CD4-positive, alpha-beta memory T cell (primary cell): ENCODE measurements around the gene WNT3A. TPM values are rescaled to one million over a fixed set of nuclear protein-coding genes. Genes with fewer than 3 reads are reported as not detected.

ENCODE experiments used
- CTCF ChIA-PET: fragments of 350-600 bp; sonication (Branson Sonifier 250); formaldehyde crosslinking; loops from one replicate; lab custom pipeline; 2021; ENCODE audit warnings: inconsistent platforms; ENCODE audit not compliant: partially characterized antibody; lab: Charles Lee
- POLR2A ChIA-PET: fragments of 350-600 bp; sonication (Branson Sonifier 250); formaldehyde crosslinking; loops from one replicate; lab custom pipeline; 2021; ENCODE audit not compliant: partially characterized antibody; lab: Charles Lee
- DNase-seq, 5 donors: peaks; one replicate each; pipeline versions ENCODE4 v3.0.0 to v3.0.0-alpha.2; 2020 to 2022; ENCODE audit warnings: mixed read lengths in 1 of 5
- H3K27ac ChIP-seq: one replicate; pipeline ENCODE4 v1.7.0; 2013; ENCODE audit warnings: low read depth, low read length
- H3K27me3 ChIP-seq: 2 replicates; pipeline ENCODE4 v1.7.0; 2013; ENCODE audit warnings: mild to moderate bottlenecking, low read length, moderate library complexity; ENCODE audit not compliant: insufficient read depth
- H3K36me3 ChIP-seq: 2 replicates; pipeline ENCODE4 v1.7.0; 2013; ENCODE audit warnings: mild to moderate bottlenecking, low read length, moderate library complexity; ENCODE audit not compliant: insufficient read depth
- H3K4me1 ChIP-seq: 2 replicates; pipeline ENCODE4 v1.7.0; 2013; ENCODE audit warnings: mild to moderate bottlenecking, low read length, moderate library complexity; ENCODE audit not compliant: insufficient read depth
- H3K4me3 ChIP-seq, 2 donors: one replicate each; pipeline ENCODE4 v1.7.0; 2013; ENCODE audit warnings: low read length in 2 of 2, mild to moderate bottlenecking in 1 of 2
- H3K9me3 ChIP-seq, 2 donors: one replicate each; pipeline ENCODE4 v1.7.0; 2013; ENCODE audit warnings: low read length in 2 of 2, control low read depth in 1 of 2; ENCODE audit not compliant: control insufficient read depth in 1 of 2
- H3K27ac Mint-ChIP-seq, 7 donors: one replicate each; pipeline ENCODE4 v1.8.0; 2020 to 2021; ENCODE audit warnings: mixed read lengths in 7 of 7, mild to moderate bottlenecking in 6 of 7, inconsistent platforms in 3 of 7, moderate library complexity in 3 of 7
- H3K27me3 Mint-ChIP-seq, 2 donors: one replicate each; pipeline ENCODE4 v1.8.0; 2020 to 2021; ENCODE audit warnings: mixed read lengths in 2 of 2
- H3K36me3 Mint-ChIP-seq, 2 donors: one replicate each; pipeline ENCODE4 v1.8.0; 2020 to 2021; ENCODE audit warnings: mixed read lengths in 2 of 2, inconsistent platforms in 1 of 2, mild to moderate bottlenecking in 1 of 2
- H3K4me1 Mint-ChIP-seq, 4 donors: one replicate each; pipeline ENCODE4 v1.8.0; 2020 to 2021; ENCODE audit warnings: mixed read lengths in 4 of 4, mild to moderate bottlenecking in 1 of 4
- H3K4me3 Mint-ChIP-seq, 8 donors: one replicate each; pipeline ENCODE4 v1.8.0; 2020 to 2021; ENCODE audit warnings: mixed read lengths in 8 of 8, mild to moderate bottlenecking in 7 of 8, moderate library complexity in 6 of 8, inconsistent platforms in 3 of 8
- H3K9me3 Mint-ChIP-seq, 8 donors: one replicate each; pipeline ENCODE4 v1.8.0; 2020 to 2021; ENCODE audit warnings: mixed read lengths in 8 of 8, mild to moderate bottlenecking in 5 of 8, inconsistent platforms in 3 of 8, moderate library complexity in 1 of 8
- intact Hi-C: fragments of 100-400 bp; cut with micrococcal nuclease; formaldehyde crosslinking; loops from one replicate; pipeline ENCODE4 v1.15.1; 2023
- polyA plus RNA-seq, 2 donors: library from polyadenylated mRNA; unstranded; fragments of 300-500 nt; fragmentation: Illumina TruSeq; gene quantifications; one replicate each; pipeline ENCODE4 v1.2.3, GENCODE V29; 2021
- total RNA-seq, 2 experiments: library from RNA; stranded (reverse); gene quantifications; one replicate each; pipeline ENCODE4 v1.2.3, GENCODE V29; 2021

Gene WNT3A
- total and polyA plus RNA-seq, 4 experiments from 2014 or later: not detected

- peaks cover 0 to 1% (median 0%) of the 10 kb centered on the region in 8 donors for H3K9me3 Mint-ChIP-seq
- CTCF ChIA-PET: no interaction called here
- H3K4me1 ChIP-seq: no peaks in the 10 kb centered on the region
Observed at GRCh38 chr1:228043281-228043848, 36.6 kb downstream of the WNT3A start.

GRCh38 chr1:228044961-228045360 is 38.2 kb downstream of the WNT3A start:
- no peak overlapping the region for H3K27ac Mint-ChIP-seq
- DNase-seq: no peak
- intact Hi-C loops: no loop called here
- Histone ChIP-seq H3K9me3 (no peaks in the 10 kb centered on the region), H3K4me3 (no peak overlapping the region), H3K27ac (no peak overlapping the region), H3K27me3 (peaks cover under 1% of the 10 kb centered on the region), H3K36me3 (no peaks in the 10 kb centered on the region), H3K4me1 (no peaks in the 10 kb centered on the region)
- ChIA-PET POLR2A (no interaction called here), CTCF (no interaction called here)
- H3K4me3 Mint-ChIP-seq: no peak overlapping the region
- peaks cover 0 to 2% (median 0%) of the 10 kb centered on the region in 4 donors for H3K4me1 Mint-ChIP-seq
- H3K9me3 Mint-ChIP-seq: no peaks in the 10 kb centered on the region
- peaks cover 6 to 11% of the 10 kb centered on the region in 2 donors for H3K27me3 Mint-ChIP-seq
- H3K36me3 Mint-ChIP-seq: no peaks in the 10 kb centered on the region

More at GRCh38 chr1:228043281-228043848, 36.6 kb downstream of the WNT3A start:
- POLR2A ChIA-PET: no interaction called here
- intact Hi-C loops: no loop called here
- Histone ChIP-seq H3K27ac (no peak overlapping the region), H3K36me3 (no peaks in the 10 kb centered on the region), H3K27me3 (peaks cover 14% of the 10 kb centered on the region), H3K9me3 (no peaks in the 10 kb centered on the region), H3K4me3 (no peak overlapping the region)
- Mint-ChIP-seq H3K4me3 (no peak overlapping the region), H3K27me3 (peaks cover 8 to 13% of the 10 kb centered on the region in 2 donors), H3K36me3 (no peaks in the 10 kb centered on the region), H3K27ac (no peak overlapping the region), H3K4me1 (peaks cover 0 to 2% (median 0%) of the 10 kb centered on the region in 4 donors)
- no peak for DNase-seq

- Mint-ChIP-seq H3K4me1 (peaks cover 0 to 2% (median 0%) of the 10 kb centered on the region in 4 donors), H3K27me3 (peaks cover 2 to 12% of the 10 kb centered on the region in 2 donors), H3K36me3 (peaks cover 0 to 3% of the 10 kb centered on the region in 2 donors), H3K27ac (no peak overlapping the region), H3K9me3 (no peaks in the 10 kb centered on the region), H3K4me3 (no peak overlapping the region)
- Histone ChIP-seq H3K27ac (no peak overlapping the region), H3K4me3 (no peak overlapping the region), H3K36me3 (no peaks in the 10 kb centered on the region), H3K9me3 (no peaks in the 10 kb centered on the region), H3K27me3 (no peaks in the 10 kb centered on the region), H3K4me1 (no peaks in the 10 kb centered on the region)
- POLR2A ChIA-PET: no interaction called here
- CTCF ChIA-PET: no interaction called here
- DNase-seq: no peak
- intact Hi-C loops: no loop called here
Observed at GRCh38 chr1:228045405-228045804, 38.6 kb downstream of the WNT3A start.

GRCh38 chr1:228045871-228046270 is 39.1 kb downstream of the WNT3A start:
- H3K4me3 ChIP-seq: no peak overlapping the region
- H3K9me3 Mint-ChIP-seq: no peaks in the 10 kb centered on the region
- POLR2A ChIA-PET: no interaction called here

GRCh38 chr1:228046421-228047182 is 39.8 kb downstream of the WNT3A start:
- ChIA-PET CTCF (no interaction called here), POLR2A (no interaction called here)
- H3K9me3 Mint-ChIP-seq: no peaks in the 10 kb centered on the region
- Histone ChIP-seq H3K27me3 (no peaks in the 10 kb centered on the region), H3K4me1 (no peaks in the 10 kb centered on the region), H3K4me3 (no peak overlapping the region), H3K9me3 (no peaks in the 10 kb centered on the region), H3K36me3 (no peaks in the 10 kb centered on the region), H3K27ac (no peak overlapping the region)
- intact Hi-C loops: no loop called here
- H3K4me1 Mint-ChIP-seq: peaks cover 0 to 2% (median 0%) of the 10 kb centered on the region in 4 donors
- H3K27ac Mint-ChIP-seq: no peak overlapping the region
- H3K4me3 Mint-ChIP-seq: no peak overlapping the region
- peaks cover 0 to 3% of the 10 kb centered on the region in 2 donors for H3K36me3 Mint-ChIP-seq
- DNase-seq: no peak
- H3K27me3 Mint-ChIP-seq: peaks cover 2 to 15% of the 10 kb centered on the region in 2 donors

More at GRCh38 chr1:228045871-228046270, 39.1 kb downstream of the WNT3A start:
- Mint-ChIP-seq H3K36me3 (peaks cover 0 to 3% of the 10 kb centered on the region in 2 donors), H3K4me3 (no peak overlapping the region), H3K4me1 (peaks cover 0 to 2% (median 0%) of the 10 kb centered on the region in 4 donors), H3K27me3 (peaks cover 2 to 13% of the 10 kb centered on the region in 2 donors), H3K27ac (no peak overlapping the region)
- Histone ChIP-seq H3K27ac (no peak overlapping the region), H3K9me3 (no peaks in the 10 kb centered on the region), H3K27me3 (no peaks in the 10 kb centered on the region), H3K36me3 (no peaks in the 10 kb centered on the region), H3K4me1 (no peaks in the 10 kb centered on the region)
- intact Hi-C loops: no loop called here
- CTCF ChIA-PET: no interaction called here
- DNase-seq: no peak

GRCh38 chr1:228047183-228047466 is 40.3 kb downstream of the WNT3A start:
- H3K27ac ChIP-seq: no peak overlapping the region
- H3K27me3 Mint-ChIP-seq: peaks cover 4 to 19% of the 10 kb centered on the region in 2 donors
- no peak overlapping the region for H3K4me3 Mint-ChIP-seq
- no peaks in the 10 kb centered on the region for H3K36me3 ChIP-seq
- no peak overlapping the region for H3K27ac Mint-ChIP-seq
- H3K36me3 Mint-ChIP-seq: peaks cover 0 to 3% of the 10 kb centered on the region in 2 donors
- DNase-seq: no peak
- no peaks in the 10 kb centered on the region for H3K9me3 Mint-ChIP-seq
- H3K4me1 Mint-ChIP-seq: peaks cover 0 to 2% (median 0%) of the 10 kb centered on the region in 4 donors
- ChIA-PET POLR2A (no interaction called here), CTCF (no interaction called here)
- H3K9me3 ChIP-seq: no peaks in the 10 kb centered on the region
- intact Hi-C loops: no loop called here
- H3K27me3 ChIP-seq: no peaks in the 10 kb centered on the region
- H3K4me3 ChIP-seq: no peak overlapping the region
- H3K4me1 ChIP-seq: no peaks in the 10 kb centered on the region

- Histone ChIP-seq H3K27me3 (no peaks in the 10 kb centered on the region), H3K27ac (no peak overlapping the region), H3K4me3 (no peak overlapping the region), H3K9me3 (no peaks in the 10 kb centered on the region), H3K36me3 (no peaks in the 10 kb centered on the region), H3K4me1 (no peaks in the 10 kb centered on the region)
- Mint-ChIP-seq H3K36me3 (peaks cover 0 to 3% of the 10 kb centered on the region in 2 donors), H3K27ac (no peak overlapping the region), H3K4me3 (no peak overlapping the region), H3K9me3 (no peaks in the 10 kb centered on the region), H3K4me1 (peaks cover 0 to 2% (median 0%) of the 10 kb centered on the region in 4 donors), H3K27me3 (peaks cover 4 to 21% of the 10 kb centered on the region in 2 donors)
- ChIA-PET POLR2A (no interaction called here), CTCF (no interaction called here)
- no peak for DNase-seq
- intact Hi-C loops: no loop called here
Observed at GRCh38 chr1:228048120-228048519, 41.3 kb downstream of the WNT3A start.
